HG03066 (cell line): ENCODE measurements around the gene FAM180B.
A peak's percentile ranks its signal among the peaks of the same experiment; 100 is the strongest.
"Not testable (repeated sequence)": the region's sequence is repeated elsewhere in the genome, so short reads cannot be mapped to it uniquely, and the experiment has no call there.

ENCODE experiments used
- ATAC-seq: cut with Tn5 transposase; IDR thresholded peaks from one replicate; pipeline ENCODE4 v1.9.1; 2021; ENCODE audit warnings: low read depth; ENCODE audit not compliant: unreplicated experiment

Gene FAM180B

GRCh38 chr11:47586098-47586855 lies at the start of gene FAM180B:
Gene FAM180B, plus strand, starts transcription at chr11:47586678. Its CDS starts 91 bp downstream, at chr11:47586769.
- ATAC-seq, result no peak

- ATAC-seq, result no peak
Measured at GRCh38 chr11:47536915-47537314, 49.6 kb upstream of the FAM180B start.

GRCh38 chr11:47538741-47539565 lies 47.5 kb upstream of the FAM180B start:
- no peak for ATAC-seq

- ATAC-seq, result no peak
Measured at GRCh38 chr11:47539681-47540039, 46.8 kb upstream of the FAM180B start.

GRCh38 chr11:47541070-47541469 lies 45.4 kb upstream of the FAM180B start:
- ATAC-seq, result no peak

- no peak for ATAC-seq
Measured at GRCh38 chr11:47545298-47545697, 41.2 kb upstream of the FAM180B start.

GRCh38 chr11:47546274-47546673 lies 40.2 kb upstream of the FAM180B start:
- ATAC-seq, result not testable (repeated sequence)

- no peak for ATAC-seq
Measured at GRCh38 chr11:47550288-47551047, 36.0 kb upstream of the FAM180B start.

GRCh38 chr11:47551086-47551485 lies 35.4 kb upstream of the FAM180B start:
- ATAC-seq, result no peak

GRCh38 chr11:47552056-47552565 lies 34.4 kb upstream of the FAM180B start:
- no peak for ATAC-seq

GRCh38 chr11:47552566-47553405 lies 33.7 kb upstream of the FAM180B start, which contains the start of gene CELF1:
Gene CELF1, minus strand, starts transcription at chr11:47553132. Its CDS starts 53,609 bp downstream, at chr11:47499523.
- peak; percentile 86 for ATAC-seq

GRCh38 chr11:47553406-47553743 lies 33.1 kb upstream of the FAM180B start:
- ATAC-seq, result peak; percentile 25

GRCh38 chr11:47557004-47557403 lies 29.5 kb upstream of the FAM180B start:
- ATAC-seq, result not testable (repeated sequence)

GRCh38 chr11:47558695-47559094 lies 27.8 kb upstream of the FAM180B start:
- ATAC-seq, result no peak

GRCh38 chr11:47560426-47560825 lies 26.1 kb upstream of the FAM180B start:
- no peak for ATAC-seq

- not testable (repeated sequence) for ATAC-seq
Measured at GRCh38 chr11:47562393-47562792, 24.1 kb upstream of the FAM180B start.

- ATAC-seq, result not testable (repeated sequence)
Measured at GRCh38 chr11:47564366-47564765, 22.1 kb upstream of the FAM180B start.

GRCh38 chr11:47564933-47565339 lies 21.5 kb upstream of the FAM180B start:
- ATAC-seq, result no peak

- ATAC-seq, result peak; percentile 90
Measured at GRCh38 chr11:47565340-47566148, 20.9 kb upstream of the FAM180B start, which contains the start of gene PTPMT1. Gene PTPMT1, plus strand, starts transcription at chr11:47565599. Its CDS starts 24 bp downstream, at chr11:47565623.
